Measurements from ENCODE around the gene AASS.

The AASS gene

GRCh38 chr7:122055073-122055472, 89.0 kb downstream of the AASS start:
- H3K4me3 ChIP-seq (ENCODE audit: low read depth, low read length) = no peak overlapping the region
- no peak for TF ChIP-seq CTCF (IDR thresholded peaks at IDR 0.05; ENCODE audit: low read depth, low read length)

- TF ChIP-seq CTCF (IDR thresholded peaks at IDR 0.05; ENCODE audit: low read depth, low read length) = no peak
- no peak overlapping the region for H3K4me3 ChIP-seq (ENCODE audit: low read depth, low read length)
Measured at GRCh38 chr7:122054393-122054792, 89.7 kb downstream of the AASS start.

- H3K4me3 ChIP-seq (ENCODE audit: low read depth, low read length) = no peak overlapping the region
- TF ChIP-seq CTCF (IDR thresholded peaks at IDR 0.05; ENCODE audit: low read depth, low read length) = no peak
Measured at GRCh38 chr7:122046402-122046801, 97.6 kb downstream of the AASS start.

- H3K4me3 ChIP-seq (ENCODE audit: low read depth, low read length) = no peak overlapping the region
- TF ChIP-seq CTCF (IDR thresholded peaks at IDR 0.05; ENCODE audit: low read depth, low read length) = no peak
Measured at GRCh38 chr7:122040147-122040546, 103.9 kb downstream of the AASS start.

- TF ChIP-seq CTCF (IDR thresholded peaks at IDR 0.05; ENCODE audit: low read depth, low read length) = no peak
Measured at GRCh38 chr7:122038904-122039303, 105.1 kb downstream of the AASS start.

GRCh38 chr7:122038134-122038533, 105.9 kb downstream of the AASS start:
- H3K4me3 ChIP-seq (ENCODE audit: low read depth, low read length) = no peak overlapping the region
- no peak for TF ChIP-seq CTCF (IDR thresholded peaks at IDR 0.05; ENCODE audit: low read depth, low read length)

More at GRCh38 chr7:122038904-122039303, 105.1 kb downstream of the AASS start:
- no peak overlapping the region for H3K4me3 ChIP-seq (ENCODE audit: low read depth, low read length)

GRCh38 chr7:122035876-122036275, 108.2 kb downstream of the AASS start:
- H3K4me3 ChIP-seq (ENCODE audit: low read depth, low read length) = no peak overlapping the region
- TF ChIP-seq CTCF (IDR thresholded peaks at IDR 0.05; ENCODE audit: low read depth, low read length) = no peak
